ENCODE measurements around the gene RPS18. TPM values are rescaled to one million over a fixed set of nuclear protein-coding genes. Genes with fewer than 3 reads are reported as not detected.

Gene RPS18
- total and polyA plus RNA-seq, 4 donors, result 742 to 1,432 (median 1,060) TPM

GRCh38 chr6:33278392-33278741 is 6.5 kb downstream of the RPS18 start:
- peaks cover 0 to 52% (median 14%) of the 10 kb centered on the region in 4 donors for H3K36me3 ChIP-seq (ENCODE audit: control insufficient read depth in 4 of 4, insufficient read depth in 3 of 4, low read depth in 1 of 4, low read length in 3 of 4)
- H3K27ac ChIP-seq (ENCODE audit: low read depth in 1 of 2, low read length in 2 of 2), result no peak overlapping the region
- no peak for TF ChIP-seq RXRA (IDR thresholded peaks at IDR 0.05)
- TF ChIP-seq RAD21 (IDR thresholded peaks at IDR 0.05), result no peak
- H3K4me3 ChIP-seq (ENCODE audit: low read depth in 1 of 3, low read length in 3 of 3), result no peak overlapping the region
- no peak overlapping the region for H3K9ac ChIP-seq (ENCODE audit: low read depth in 1 of 2, low read length in 2 of 2)
- H3K9me3 ChIP-seq (ENCODE audit: control insufficient read depth in 4 of 4, low read length in 3 of 4), result no peaks in the 10 kb centered on the region
- 84% methylated on average over 9 of the region's 9 CpGs for WGBS
- H3K27me3 ChIP-seq (ENCODE audit: control insufficient read depth in 4 of 4, insufficient read depth in 4 of 4, low read length in 3 of 4), result no peaks in the 10 kb centered on the region
- no peak for DNase-seq (ENCODE audit: low spot score)
- peaks cover 5 to 38% (median 24%) of the 10 kb centered on the region in 4 donors for H3K4me1 ChIP-seq (ENCODE audit: control insufficient read depth in 4 of 4, insufficient read depth in 4 of 4, low read length in 3 of 4)

GRCh38 chr6:33278810-33279209 is 6.9 kb downstream of the RPS18 start:
- Histone ChIP-seq H3K9ac (ENCODE audit: low read depth in 1 of 2, low read length in 2 of 2) (no peak overlapping the region), H3K27ac (ENCODE audit: low read depth in 1 of 2, low read length in 2 of 2) (no peak overlapping the region), H3K27me3 (ENCODE audit: control insufficient read depth in 4 of 4, insufficient read depth in 4 of 4, low read length in 3 of 4) (no peaks in the 10 kb centered on the region), H3K4me3 (ENCODE audit: low read depth in 1 of 3, low read length in 3 of 3) (no peak overlapping the region), H3K36me3 (ENCODE audit: control insufficient read depth in 4 of 4, insufficient read depth in 3 of 4, low read depth in 1 of 4, low read length in 3 of 4) (peaks cover 0 to 52% (median 13%) of the 10 kb centered on the region in 4 donors), H3K9me3 (ENCODE audit: control insufficient read depth in 4 of 4, low read length in 3 of 4) (no peaks in the 10 kb centered on the region), H3K4me1 (ENCODE audit: control insufficient read depth in 4 of 4, insufficient read depth in 4 of 4, low read length in 3 of 4) (peaks cover 5 to 33% (median 20%) of the 10 kb centered on the region in 4 donors)
- TF ChIP-seq REST (IDR thresholded peaks at IDR 0.05), result no peak
- no peak for TF ChIP-seq EGR1 (IDR thresholded peaks at IDR 0.05; ENCODE audit: low read depth in 2 of 2)
- no peak for TF ChIP-seq MAX (IDR thresholded peaks at IDR 0.05)
- TF ChIP-seq FOXA2 (IDR thresholded peaks at IDR 0.05), result no peak
- no peak for TF ChIP-seq HNF4A (conservative IDR thresholded peaks at IDR 0.05)
- TF ChIP-seq FOXA1 (IDR thresholded peaks at IDR 0.05), result no peak
- no peak for TF ChIP-seq RAD21 (IDR thresholded peaks at IDR 0.05)
- TF ChIP-seq TAF1 (conservative IDR thresholded peaks at IDR 0.05), result no peak
- no peak for TF ChIP-seq GABPA (IDR thresholded peaks at IDR 0.05 in 1 of 2, conservative IDR thresholded peaks at IDR 0.05 in 1 of 2)
- no peak for TF ChIP-seq SP1 (IDR thresholded peaks at IDR 0.05)
- no peak for TF ChIP-seq CTCF (IDR thresholded peaks at IDR 0.05; ENCODE audit: low read depth, low read length, missing input control)
- TF ChIP-seq YY1 (IDR thresholded peaks at IDR 0.05), result no peak
- no peak for TF ChIP-seq ZBTB33 (IDR thresholded peaks at IDR 0.05)
- TF ChIP-seq RXRA (IDR thresholded peaks at IDR 0.05), result no peak
- no peak for TF ChIP-seq NR2F2 (IDR thresholded peaks at IDR 0.05)
- no peak for TF ChIP-seq ATF3 (IDR thresholded peaks at IDR 0.05)
- WGBS, result 96% methylated on average over 3 of the region's 3 CpGs
- no peak for DNase-seq (ENCODE audit: low spot score)
